Measurements from ENCODE around the gene CYP2A7.
A peak's percentile ranks its signal among the peaks of the same experiment; 100 is the strongest.
"Not testable (repeated sequence)": the region's sequence is repeated elsewhere in the genome, so short reads cannot be mapped to it uniquely, and the experiment has no call there.

Gene CYP2A7

GRCh38 chr19:40842012-40842411 lies 40.0 kb downstream of the CYP2A7 start:
- not testable (repeated sequence) for DNase-seq (ENCODE audit: low spot score)

GRCh38 chr19:40838477-40838876 lies 43.6 kb downstream of the CYP2A7 start:
- not testable (repeated sequence) for DNase-seq (ENCODE audit: low spot score)

- no peak for DNase-seq (ENCODE audit: low spot score)
Measured at GRCh38 chr19:40836754-40837429, 45.1 kb downstream of the CYP2A7 start.

- not testable (repeated sequence) for DNase-seq (ENCODE audit: low spot score)
Measured at GRCh38 chr19:40833728-40834533, 48.1 kb downstream of the CYP2A7 start.

GRCh38 chr19:40832431-40832790 lies 49.6 kb downstream of the CYP2A7 start:
- not testable (repeated sequence) for DNase-seq (ENCODE audit: low spot score)

- DNase-seq (ENCODE audit: low spot score), result peak; percentile 29
Measured at GRCh38 chr19:40831502-40832430, 50.3 kb downstream of the CYP2A7 start.

GRCh38 chr19:40830741-40831140 lies 51.3 kb downstream of the CYP2A7 start:
- DNase-seq (ENCODE audit: low spot score), result not testable (repeated sequence)

GRCh38 chr19:40829205-40829604 lies 52.8 kb downstream of the CYP2A7 start:
- DNase-seq (ENCODE audit: low spot score), result no peak

- no peak for DNase-seq (ENCODE audit: low spot score)
Measured at GRCh38 chr19:40827386-40828247, 54.4 kb downstream of the CYP2A7 start.

- not testable (repeated sequence) for DNase-seq (ENCODE audit: low spot score)
Measured at GRCh38 chr19:40826699-40827385, 55.2 kb downstream of the CYP2A7 start.

- not testable (repeated sequence) for DNase-seq (ENCODE audit: low spot score)
Measured at GRCh38 chr19:40826312-40826698, 55.7 kb downstream of the CYP2A7 start.

GRCh38 chr19:40825460-40826095 lies 56.5 kb downstream of the CYP2A7 start:
- DNase-seq (ENCODE audit: low spot score), result not testable (repeated sequence)

All from hepatic stellate cell (primary cell).